ENCODE results near the gene ICOS.

ICOS gene

GRCh38 chr2:203892207-203892606 lies 44.4 kb upstream of the ICOS start:
- no peaks in the 10 kb centered on the region for H3K9me3 ChIP-seq (ENCODE audit: insufficient read depth, low read depth, low read length)
- H3K4me2 ChIP-seq (ENCODE audit: low read depth, low read length, poor library complexity, severe bottlenecking), result no peak overlapping the region

GRCh38 chr2:203893401-203893800 lies 43.2 kb upstream of the ICOS start:
- no peaks in the 10 kb centered on the region for H3K9me2 ChIP-seq (replicated peaks; ENCODE audit: low read depth, low read length)
- H3K9me3 ChIP-seq (ENCODE audit: insufficient read depth, low read depth, low read length), result no peaks in the 10 kb centered on the region
- no peaks in the 10 kb centered on the region for H3K36me3 ChIP-seq (ENCODE audit: insufficient read depth, low read length)
- no peak overlapping the region for H2AFZ ChIP-seq (ENCODE audit: low read length)
- no peak overlapping the region for H3K4me3 ChIP-seq (ENCODE audit: low read length, poor library complexity, severe bottlenecking)
- no peaks in the 10 kb centered on the region for H3K27me3 ChIP-seq (ENCODE audit: insufficient read depth, low read length, poor library complexity, severe bottlenecking)
- H3K4me2 ChIP-seq (ENCODE audit: low read depth, low read length, poor library complexity, severe bottlenecking), result no peak overlapping the region
- TF ChIP-seq EZH2phosphoT487 (IDR thresholded peaks at IDR 0.05; ENCODE audit: borderline replicate concordance) (no peak), CTCF (conservative IDR thresholded peaks at IDR 0.05; ENCODE audit: low read length) (no peak)
- no peaks in the 10 kb centered on the region for H3K79me2 ChIP-seq (ENCODE audit: insufficient read depth, low read length)
- H4K20me1 ChIP-seq (ENCODE audit: insufficient read depth, low read length, poor library complexity, severe bottlenecking), result no peaks in the 10 kb centered on the region
- no peaks in the 10 kb centered on the region for H3K4me1 ChIP-seq (ENCODE audit: insufficient read depth, low read length, poor library complexity, severe bottlenecking)
- no peaks in the 10 kb centered on the region for H3F3A ChIP-seq (ENCODE audit: low read depth)
- H3K9ac ChIP-seq (ENCODE audit: low read depth, low read length, poor library complexity, severe bottlenecking), result no peak overlapping the region

More at GRCh38 chr2:203892207-203892606, 44.4 kb upstream of the ICOS start:
- no peaks in the 10 kb centered on the region for H3F3A ChIP-seq (ENCODE audit: low read depth)
- no peaks in the 10 kb centered on the region for H4K20me1 ChIP-seq (ENCODE audit: insufficient read depth, low read length, poor library complexity, severe bottlenecking)
- no peaks in the 10 kb centered on the region for H3K36me3 ChIP-seq (ENCODE audit: insufficient read depth, low read length)
- no peaks in the 10 kb centered on the region for H3K27me3 ChIP-seq (ENCODE audit: insufficient read depth, low read length, poor library complexity, severe bottlenecking)
- H3K4me1 ChIP-seq (ENCODE audit: insufficient read depth, low read length, poor library complexity, severe bottlenecking), result no peaks in the 10 kb centered on the region
- H2AFZ ChIP-seq (ENCODE audit: low read length), result no peak overlapping the region
- H3K4me3 ChIP-seq (ENCODE audit: low read length, poor library complexity, severe bottlenecking), result no peak overlapping the region
- TF ChIP-seq EZH2phosphoT487 (IDR thresholded peaks at IDR 0.05; ENCODE audit: borderline replicate concordance), result no peak
- TF ChIP-seq CTCF (conservative IDR thresholded peaks at IDR 0.05; ENCODE audit: low read length), result no peak
- no peaks in the 10 kb centered on the region for H3K79me2 ChIP-seq (ENCODE audit: insufficient read depth, low read length)
- no peaks in the 10 kb centered on the region for H3K9me2 ChIP-seq (replicated peaks; ENCODE audit: low read depth, low read length)
- no peak overlapping the region for H3K9ac ChIP-seq (ENCODE audit: low read depth, low read length, poor library complexity, severe bottlenecking)

- Histone ChIP-seq H3K4me3 (ENCODE audit: low read length, poor library complexity, severe bottlenecking) (no peak overlapping the region), H3F3A (ENCODE audit: low read depth) (no peaks in the 10 kb centered on the region), H4K20me1 (ENCODE audit: insufficient read depth, low read length, poor library complexity, severe bottlenecking) (no peaks in the 10 kb centered on the region), H3K79me2 (ENCODE audit: insufficient read depth, low read length) (no peaks in the 10 kb centered on the region), H3K9ac (ENCODE audit: low read depth, low read length, poor library complexity, severe bottlenecking) (no peak overlapping the region), H3K4me1 (ENCODE audit: insufficient read depth, low read length, poor library complexity, severe bottlenecking) (no peaks in the 10 kb centered on the region), H3K9me3 (ENCODE audit: insufficient read depth, low read depth, low read length) (no peaks in the 10 kb centered on the region), H2AFZ (ENCODE audit: low read length) (no peak overlapping the region), H3K36me3 (ENCODE audit: insufficient read depth, low read length) (no peaks in the 10 kb centered on the region), H3K27me3 (ENCODE audit: insufficient read depth, low read length, poor library complexity, severe bottlenecking) (no peaks in the 10 kb centered on the region), H3K4me2 (ENCODE audit: low read depth, low read length, poor library complexity, severe bottlenecking) (no peak overlapping the region), H3K9me2 (replicated peaks; ENCODE audit: low read depth, low read length) (no peaks in the 10 kb centered on the region)
- TF ChIP-seq EZH2phosphoT487 (IDR thresholded peaks at IDR 0.05; ENCODE audit: borderline replicate concordance), result no peak
- no peak for TF ChIP-seq CTCF (conservative IDR thresholded peaks at IDR 0.05; ENCODE audit: low read length)
Observed at GRCh38 chr2:203893840-203894239, 42.7 kb upstream of the ICOS start.
